Measurements from ENCODE around the gene IFT81.
A peak's percentile ranks its signal among the peaks of the same experiment; 100 is the strongest.
"Not testable (repeated sequence)": the region's sequence is repeated elsewhere in the genome, so short reads cannot be mapped to it uniquely, and the experiment has no call there.

The IFT81 gene

DNA sequence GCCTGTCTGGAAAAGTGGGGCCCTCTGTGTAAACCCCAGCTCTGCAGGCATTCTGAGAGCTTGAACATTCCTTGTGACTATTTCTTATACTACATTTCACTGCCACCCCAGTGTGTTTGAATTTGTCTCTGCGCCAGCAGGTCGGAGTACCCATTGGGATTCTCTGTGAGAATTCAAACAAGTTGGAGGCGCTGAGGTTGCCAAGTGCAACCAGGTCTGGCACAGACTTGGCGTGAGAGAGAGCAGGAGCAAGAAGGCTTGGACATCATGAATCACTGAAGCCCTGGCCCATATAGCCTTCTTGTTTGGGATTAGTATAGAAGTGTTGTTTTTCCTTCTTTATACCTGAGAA, 123.9 kb downstream of the IFT81 start:
- no peak for DNase-seq

DNA sequence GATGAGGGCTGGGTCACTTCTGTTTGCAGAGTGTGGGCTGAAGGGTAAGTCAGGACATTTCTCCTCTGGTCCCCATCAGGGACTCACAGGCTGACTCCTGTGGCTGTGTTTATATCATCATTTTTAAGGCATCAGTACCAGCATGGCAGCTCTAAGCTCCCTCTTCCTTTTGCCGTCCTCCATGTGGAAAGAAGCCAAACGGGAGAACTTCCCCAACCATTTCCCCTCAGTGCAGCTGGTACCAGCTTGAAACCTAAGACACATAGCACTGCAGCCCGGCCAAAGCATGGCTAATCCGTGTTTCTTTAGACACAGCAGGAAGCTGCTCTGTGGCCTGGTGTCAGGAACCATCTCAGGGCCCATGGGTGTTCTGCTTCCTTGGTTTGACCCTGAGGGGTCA, 124.9 kb downstream of the IFT81 start:
- no peak for DNase-seq

GRCh38 chr12:110249716-110250225, 125.6 kb downstream of the IFT81 start:
- no peak for DNase-seq

DNA sequence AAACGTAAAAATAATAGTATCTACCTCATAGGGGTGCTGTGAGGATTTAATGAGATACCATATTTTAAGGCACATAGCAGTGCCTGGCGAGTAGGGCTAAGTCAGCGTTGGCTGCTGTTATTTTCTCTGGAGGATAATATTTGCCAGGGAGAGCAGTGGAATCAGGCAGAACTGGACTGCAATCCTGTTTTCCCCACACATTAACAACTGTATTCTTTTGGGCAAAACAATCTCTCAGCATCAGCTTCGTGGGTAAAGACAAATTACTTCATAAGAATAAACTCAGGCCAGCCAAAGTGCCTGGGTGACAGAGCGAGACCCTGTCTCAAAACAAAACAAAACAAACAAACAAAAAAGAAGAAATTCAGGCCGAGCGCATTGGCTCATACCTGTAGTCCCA, 127.2 kb downstream of the IFT81 start:
- DNase-seq = no peak

DNA sequence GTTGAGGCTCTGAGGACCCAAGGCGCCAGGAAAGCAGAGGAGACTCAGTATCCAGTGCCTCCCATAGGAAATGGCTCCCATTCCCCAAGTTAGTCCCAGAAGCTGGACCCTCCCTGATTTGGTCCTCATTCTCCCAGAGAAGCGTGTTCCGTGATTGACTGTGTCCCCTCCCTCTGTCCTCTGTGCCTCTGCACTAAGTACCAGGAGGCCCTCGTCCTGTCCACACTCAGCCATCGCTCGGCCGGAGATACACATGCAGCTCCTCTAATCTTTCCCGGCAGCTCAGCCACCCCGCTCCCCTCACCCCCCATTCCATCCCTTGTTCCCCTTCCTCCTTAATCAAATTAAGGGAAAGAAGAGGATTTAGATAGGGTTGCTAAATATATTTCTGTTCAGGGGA, 128.6 kb downstream of the IFT81 start:
- no peak for DNase-seq

DNA sequence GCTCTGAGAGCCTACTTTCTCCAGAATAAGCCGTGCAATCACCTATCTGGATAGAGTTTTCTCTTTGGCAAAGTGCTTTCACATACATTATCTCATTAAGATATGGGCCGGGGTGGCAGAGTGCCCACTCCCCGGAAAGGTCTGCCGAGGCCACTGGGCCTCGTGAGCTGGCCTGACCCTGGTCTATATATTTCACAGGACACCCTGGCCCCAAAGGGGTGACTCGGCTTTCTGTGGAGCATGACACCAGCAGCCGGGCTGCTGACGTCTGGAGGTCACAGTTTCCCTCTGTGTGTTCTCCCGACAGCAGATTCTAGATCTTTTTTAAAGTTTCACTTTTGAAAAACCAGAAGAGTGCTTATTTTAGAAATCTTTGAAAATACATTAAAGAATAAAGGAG, 129.0 kb downstream of the IFT81 start:
- peak in 1 of 2 donors; percentile 44 for DNase-seq

GRCh38 chr12:110254971-110255540, 130.9 kb downstream of the IFT81 start:
- no peak for DNase-seq

- not testable (repeated sequence) for DNase-seq
Observed at GRCh38 chr12:110255890-110256456, 131.8 kb downstream of the IFT81 start.

GRCh38 chr12:110256780-110257431, 132.7 kb downstream of the IFT81 start:
- peak in 1 of 2 donors; percentile 40 for DNase-seq

DNA sequence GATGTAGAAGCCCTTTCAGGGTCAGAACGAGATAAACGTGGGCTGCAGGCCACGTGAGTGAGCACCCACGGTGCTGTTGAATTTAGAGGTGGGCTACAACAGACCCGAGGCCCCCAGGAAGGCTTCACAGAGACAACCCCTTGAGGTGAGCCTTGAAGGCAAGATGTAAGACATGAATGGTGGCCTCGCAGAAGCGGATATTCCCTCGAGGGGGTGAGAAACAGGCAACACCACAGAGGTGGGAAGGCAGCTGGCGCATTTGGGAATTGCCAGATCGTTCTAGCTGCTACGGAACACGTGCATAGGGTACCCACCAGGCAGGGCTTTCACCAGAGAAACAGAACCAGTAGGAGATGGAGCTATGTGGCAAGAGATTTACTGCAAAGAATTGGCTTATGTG, 134.3 kb downstream of the IFT81 start:
- DNase-seq = no peak

DNA sequence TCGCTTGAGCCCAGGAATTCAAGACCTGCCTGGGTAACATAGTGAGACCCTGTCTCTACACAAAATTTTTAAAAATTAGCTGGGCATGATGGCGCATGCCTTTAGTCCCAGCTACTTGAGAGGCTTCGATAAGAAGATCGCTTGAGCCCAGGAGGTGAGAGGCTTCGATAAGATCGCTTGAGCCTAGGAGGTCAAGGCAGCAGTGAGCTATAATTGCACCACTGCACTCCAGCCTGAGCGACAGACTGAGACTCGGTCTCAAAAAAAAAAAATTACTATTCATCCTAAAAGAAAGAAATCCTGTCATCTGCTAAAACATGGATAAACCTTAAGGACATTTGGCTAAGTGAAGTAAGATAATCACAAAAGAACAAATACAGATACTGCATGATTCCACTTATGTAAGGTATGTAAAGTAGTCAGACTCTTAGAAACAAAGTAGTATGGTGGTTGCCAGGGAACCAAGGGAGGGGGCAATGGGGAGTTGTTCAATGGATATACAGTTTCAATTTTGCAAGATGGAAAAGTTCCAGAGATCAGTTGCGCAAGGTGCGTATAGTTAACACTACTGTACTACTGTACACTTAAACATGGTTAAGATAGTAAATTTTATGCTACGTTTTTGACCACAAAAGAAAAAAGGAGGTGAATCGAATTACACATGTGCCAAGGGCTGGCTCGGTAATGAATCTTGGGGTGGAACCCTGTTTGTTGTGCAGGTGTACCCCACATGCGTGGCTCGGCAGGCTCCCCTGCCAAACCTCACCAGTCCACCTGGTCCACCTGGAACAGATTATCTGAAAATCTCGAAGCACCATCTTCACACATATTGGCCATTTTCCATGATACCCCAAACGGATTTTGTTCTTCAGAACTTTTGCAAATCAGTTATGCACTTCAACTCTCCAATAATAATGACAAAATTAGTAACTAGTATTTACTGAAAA, 138.6 kb downstream of the IFT81 start:
- peak in 1 of 2 donors; percentile 6 for DNase-seq

GRCh38 chr12:110266381-110266960, 142.3 kb downstream of the IFT81 start:
- no peak for DNase-seq

DNA sequence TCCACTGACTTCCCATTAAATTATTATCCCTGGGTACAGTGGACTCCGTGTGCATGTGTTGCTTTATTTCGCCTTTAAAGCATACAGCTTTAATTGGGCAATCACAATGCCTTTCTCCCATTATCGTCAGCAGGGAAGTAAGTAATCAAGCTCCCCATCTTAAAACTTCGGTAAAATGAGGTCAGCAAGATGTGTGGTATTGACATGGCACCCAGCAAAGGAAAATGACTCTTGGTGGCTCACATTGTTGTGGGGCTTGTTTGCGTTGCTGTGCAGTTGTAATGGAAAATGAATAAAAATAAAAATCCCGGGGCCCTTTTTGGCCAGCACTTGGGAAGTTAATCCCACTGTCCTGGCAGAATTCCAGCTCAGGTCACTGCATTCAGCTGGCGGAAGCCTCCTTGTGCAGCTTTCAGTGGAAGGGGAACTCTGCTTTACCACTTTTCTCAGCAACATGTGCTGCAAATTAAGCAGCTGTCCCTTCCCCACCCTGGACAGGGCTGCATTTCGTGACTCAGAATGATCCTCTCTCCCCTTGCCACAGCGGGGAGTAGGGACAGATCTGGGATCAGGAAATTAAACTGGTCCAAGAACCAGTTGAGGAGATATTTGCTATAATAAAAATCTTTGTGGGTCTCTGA, 142.9 kb downstream of the IFT81 start:
- DNase-seq = no peak
